GM08714 (cell line): ENCODE measurements around the gene BARD1.
"Not testable (repeated sequence)": the region's sequence is repeated elsewhere in the genome, so short reads cannot be mapped to it uniquely, and the experiment has no call there.

Source experiments
- H3K4me3 ChIP-seq: fragments of 200-500 bp; sonication (Bioruptor generic); 2 replicates; pipeline ENCODE4 v1.5.1; 2014; ENCODE audit warnings: mild to moderate bottlenecking, low read length, inconsistent platforms
- ZNF274 ChIP-seq: IDR thresholded peaks from 2 replicates; pipeline ENCODE4 v1.6.1; 2012; ENCODE audit warnings: mild to moderate bottlenecking, low read depth, low read length

BARD1 gene

DNA sequence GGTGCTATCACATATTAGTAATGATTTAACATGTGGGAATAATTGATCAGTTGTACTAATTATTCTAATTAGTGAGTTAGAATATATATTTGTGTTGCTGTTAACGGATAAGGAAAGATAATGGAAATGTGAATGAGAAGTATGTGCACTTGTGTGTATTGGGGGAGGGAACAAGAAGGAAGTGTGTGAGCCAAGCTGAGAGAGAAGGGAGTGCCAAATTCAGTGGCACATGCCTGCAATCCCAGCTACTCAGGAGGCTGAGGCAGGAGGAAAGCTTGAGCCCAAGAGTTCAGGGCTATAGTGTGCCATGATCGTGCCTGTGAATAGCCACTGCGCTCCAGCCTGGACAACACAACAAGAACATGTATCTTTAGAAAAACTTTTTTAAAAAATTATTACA lies 9.3 kb downstream of the BARD1 start:
- H3K4me3 ChIP-seq: no peak overlapping the region
- TF ChIP-seq ZNF274: no peak

DNA sequence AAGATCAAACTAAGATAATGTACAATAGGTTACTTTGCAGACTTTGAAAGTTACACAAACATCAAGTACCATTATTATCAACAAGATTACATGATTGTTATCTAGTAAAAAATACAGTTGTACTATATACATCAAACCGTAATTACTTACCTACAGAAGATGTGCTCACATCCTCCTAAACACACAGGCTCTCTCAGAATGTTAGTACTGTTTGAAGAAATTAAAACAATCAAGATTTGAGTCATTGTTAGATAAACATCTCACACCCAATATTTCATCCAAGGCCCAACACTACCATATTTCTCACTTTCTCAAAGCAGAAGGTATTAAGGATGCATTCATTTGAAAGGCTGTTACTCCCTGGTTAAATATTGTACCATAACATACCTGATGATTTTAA lies 12.6 kb downstream of the BARD1 start:
- no peak overlapping the region for H3K4me3 ChIP-seq
- no peak for TF ChIP-seq ZNF274

GRCh38 chr2:214783181-214783580 lies 26.3 kb downstream of the BARD1 start:
- H3K4me3 ChIP-seq: not testable (repeated sequence)

DNA sequence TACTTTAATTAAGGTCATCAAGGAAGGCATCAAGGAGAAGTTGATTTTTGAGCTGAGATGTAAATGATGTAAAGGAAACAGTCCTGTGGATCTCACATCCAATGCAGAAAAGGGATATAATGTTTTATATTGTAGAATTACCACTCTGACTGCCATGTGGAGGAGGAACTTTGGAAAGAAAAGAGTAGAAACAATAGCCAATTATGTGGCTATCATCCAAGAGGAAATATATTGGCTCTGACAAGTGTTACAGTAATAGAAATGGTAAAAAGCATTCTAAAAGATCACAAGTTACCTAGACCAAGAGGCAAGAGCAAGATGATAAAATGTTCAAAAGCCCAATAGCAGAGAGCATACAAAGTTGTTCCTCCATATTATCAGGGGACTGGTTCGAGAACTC lies 26.8 kb downstream of the BARD1 start:
- H3K4me3 ChIP-seq: no peak overlapping the region
- TF ChIP-seq ZNF274: no peak

GRCh38 chr2:214781226-214781625 lies 28.3 kb downstream of the BARD1 start:
- TF ChIP-seq ZNF274: no peak
- no peak overlapping the region for H3K4me3 ChIP-seq

- TF ChIP-seq ZNF274: no peak
- H3K4me3 ChIP-seq: no peak overlapping the region
These were observed 33.5 kb downstream of the BARD1 start for GRCh38 chr2:214775971-214776370.

- no peak for TF ChIP-seq ZNF274
These were observed 35.4 kb downstream of the BARD1 start for GRCh38 chr2:214774108-214774507.

GRCh38 chr2:214772443-214773015 lies 37.0 kb downstream of the BARD1 start:
- no peak overlapping the region for H3K4me3 ChIP-seq
- no peak for TF ChIP-seq ZNF274

More at GRCh38 chr2:214774108-214774507, 35.4 kb downstream of the BARD1 start:
- H3K4me3 ChIP-seq: no peak overlapping the region

DNA sequence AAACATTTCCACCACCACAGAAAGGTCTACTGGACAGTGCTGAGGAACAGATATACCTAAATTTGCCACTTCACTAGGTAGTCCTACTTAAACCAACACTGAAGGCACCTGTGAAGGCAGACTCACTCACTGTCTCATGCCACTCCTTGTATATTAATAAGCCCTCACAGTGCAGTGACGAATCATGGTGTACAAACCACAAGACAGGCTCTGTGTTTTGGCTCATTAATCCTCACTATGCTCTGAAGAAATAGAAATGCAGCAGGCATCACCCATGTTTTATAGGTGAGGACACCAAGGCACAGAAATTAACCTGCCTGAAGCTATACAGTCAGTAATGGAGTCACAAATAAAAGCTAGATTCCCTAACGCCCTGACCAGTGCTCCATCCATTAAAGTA lies 44.3 kb downstream of the BARD1 start:
- TF ChIP-seq ZNF274: no peak
- no peak overlapping the region for H3K4me3 ChIP-seq

DNA sequence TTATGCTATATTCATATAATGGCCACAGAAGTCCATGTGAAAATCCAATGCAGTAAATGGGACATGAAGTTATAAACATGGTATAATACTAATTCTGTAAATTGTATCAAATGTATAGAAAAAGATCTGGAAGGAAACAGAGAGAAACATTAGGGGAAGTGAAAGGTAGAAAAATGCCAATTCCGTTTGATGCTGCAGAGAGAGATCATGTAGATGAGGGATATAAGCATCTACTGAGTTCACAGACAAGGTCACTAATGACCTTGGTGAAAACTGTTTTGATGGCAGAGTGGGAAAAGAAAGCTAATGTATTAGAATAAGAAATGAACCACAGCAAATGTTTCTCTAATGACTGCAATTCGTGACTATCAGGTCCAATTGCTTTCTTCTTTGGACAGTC lies 56.0 kb downstream of the BARD1 start:
- no peak overlapping the region for H3K4me3 ChIP-seq
- TF ChIP-seq ZNF274: no peak

DNA sequence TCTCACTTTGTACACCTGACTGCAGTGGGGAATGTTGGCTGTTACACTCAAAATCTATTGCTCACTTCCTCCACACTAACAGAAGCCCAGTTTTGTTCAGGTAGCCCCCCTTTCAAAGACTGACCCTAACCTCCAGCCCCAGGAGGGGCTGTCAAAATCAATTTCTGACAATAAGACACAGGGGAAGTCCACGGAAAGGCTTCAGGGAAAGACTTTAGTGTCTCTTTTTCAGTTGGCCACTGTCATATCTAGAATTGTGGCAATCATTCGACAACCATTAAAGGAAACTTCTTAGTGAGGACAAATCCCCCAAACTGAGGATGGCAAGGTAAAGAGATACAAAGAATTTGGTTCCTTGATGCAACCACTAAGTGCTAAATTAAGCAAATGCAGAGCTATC lies 59.0 kb downstream of the BARD1 start:
- no peak for TF ChIP-seq ZNF274
- no peak overlapping the region for H3K4me3 ChIP-seq

DNA sequence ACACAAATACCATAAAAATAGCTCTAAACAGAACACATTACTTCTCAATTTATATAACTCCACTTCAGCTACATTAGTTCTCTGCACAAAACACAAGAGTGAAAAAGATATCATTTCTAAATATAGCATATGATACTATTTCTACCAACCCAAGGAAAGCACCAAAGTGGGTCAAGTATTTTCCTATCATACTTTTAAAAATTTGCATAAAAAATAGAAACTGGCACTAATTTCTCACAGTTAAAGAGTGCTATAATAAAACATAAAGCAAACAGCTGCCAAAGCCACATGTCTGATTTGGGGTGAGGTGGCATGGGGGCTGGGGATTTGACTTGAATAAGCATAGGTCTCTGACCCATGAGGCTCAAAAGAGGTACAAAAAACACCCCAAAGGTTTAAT lies 61.5 kb downstream of the BARD1 start:
- no peak overlapping the region for H3K4me3 ChIP-seq
- TF ChIP-seq ZNF274: no peak

DNA sequence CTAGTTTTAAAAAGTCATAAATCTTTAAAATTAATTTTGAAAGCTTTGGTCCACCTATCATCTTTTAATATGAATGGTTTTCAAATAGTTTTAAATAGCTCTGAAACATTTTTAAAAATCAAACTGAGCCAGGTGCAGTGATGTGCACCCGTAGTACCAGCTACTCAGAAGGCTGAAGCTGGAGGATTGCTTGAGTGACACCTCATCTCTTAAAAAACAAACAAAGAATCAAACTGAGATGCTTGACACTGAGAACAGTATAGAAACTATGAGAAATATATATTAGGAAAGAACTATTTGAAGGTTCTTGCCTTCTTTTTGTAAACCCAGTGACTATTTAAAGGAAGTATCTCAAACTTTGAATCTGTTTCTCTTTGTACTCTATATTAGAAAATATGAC lies 67.4 kb downstream of the BARD1 start:
- no peak overlapping the region for H3K4me3 ChIP-seq
- no peak for TF ChIP-seq ZNF274

DNA sequence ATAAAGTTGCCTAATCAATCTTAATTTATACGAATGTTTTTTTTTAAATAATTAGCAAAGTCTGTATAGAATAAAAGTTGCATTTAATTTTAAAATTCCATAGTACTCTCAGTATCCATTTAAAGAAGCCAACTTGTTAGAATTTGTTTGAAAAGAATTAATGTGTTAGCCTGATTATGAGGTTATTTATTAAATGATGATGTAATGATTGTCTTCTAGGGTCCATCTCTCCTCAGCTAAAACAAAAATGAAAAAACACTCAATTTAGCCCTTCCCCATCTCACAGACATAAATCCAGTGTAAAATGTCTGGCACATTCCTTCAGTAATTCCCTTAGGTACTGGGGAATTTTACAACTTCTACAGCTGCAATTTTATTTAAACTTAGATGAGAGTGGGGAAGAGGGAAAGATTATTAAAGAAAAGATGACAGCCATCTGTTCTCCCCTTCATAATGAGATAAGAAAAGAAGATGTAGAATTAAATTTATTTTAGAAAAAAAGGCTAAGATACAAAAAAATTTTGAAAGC lies 68.6 kb downstream of the BARD1 start:
- TF ChIP-seq ZNF274: no peak

GRCh38 chr2:214737188-214737587 lies 72.3 kb downstream of the BARD1 start:
- no peak overlapping the region for H3K4me3 ChIP-seq
- TF ChIP-seq ZNF274: no peak

More for the DNA sequence above, 68.6 kb downstream of the BARD1 start:
- H3K4me3 ChIP-seq: no peak overlapping the region

DNA sequence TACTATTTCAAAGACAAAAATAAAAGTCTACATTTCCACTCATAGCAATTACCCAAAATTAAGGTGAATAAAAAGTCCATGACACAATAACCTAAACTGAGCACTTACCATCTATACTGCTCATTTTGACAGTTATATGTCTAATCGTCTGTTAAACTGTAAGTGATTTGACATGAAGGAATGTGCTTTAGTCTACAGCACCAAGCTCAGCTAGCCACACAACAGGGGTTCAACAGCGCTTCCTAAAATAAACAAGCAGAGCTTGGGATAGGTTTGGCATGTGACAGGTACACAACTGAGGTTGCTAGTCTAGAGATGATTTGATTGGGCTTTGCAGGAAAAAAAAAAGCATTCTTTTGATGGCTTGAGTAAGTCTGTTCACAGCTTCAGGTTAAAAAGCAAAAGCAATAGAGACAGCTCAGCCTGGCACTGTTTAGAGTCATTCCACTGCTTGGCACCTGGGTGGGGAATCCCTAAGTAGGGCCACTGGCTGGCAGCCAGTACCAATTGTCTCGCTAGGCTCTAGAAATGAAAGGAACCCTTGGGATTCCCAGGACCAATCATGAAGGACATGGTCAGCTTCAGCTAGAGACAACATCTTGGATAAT lies 78.6 kb downstream of the BARD1 start:
- H3K4me3 ChIP-seq: no peak overlapping the region
- TF ChIP-seq ZNF274: no peak
